ENCODE measurements around the gene SLC26A1.

Gene SLC26A1

DNA sequence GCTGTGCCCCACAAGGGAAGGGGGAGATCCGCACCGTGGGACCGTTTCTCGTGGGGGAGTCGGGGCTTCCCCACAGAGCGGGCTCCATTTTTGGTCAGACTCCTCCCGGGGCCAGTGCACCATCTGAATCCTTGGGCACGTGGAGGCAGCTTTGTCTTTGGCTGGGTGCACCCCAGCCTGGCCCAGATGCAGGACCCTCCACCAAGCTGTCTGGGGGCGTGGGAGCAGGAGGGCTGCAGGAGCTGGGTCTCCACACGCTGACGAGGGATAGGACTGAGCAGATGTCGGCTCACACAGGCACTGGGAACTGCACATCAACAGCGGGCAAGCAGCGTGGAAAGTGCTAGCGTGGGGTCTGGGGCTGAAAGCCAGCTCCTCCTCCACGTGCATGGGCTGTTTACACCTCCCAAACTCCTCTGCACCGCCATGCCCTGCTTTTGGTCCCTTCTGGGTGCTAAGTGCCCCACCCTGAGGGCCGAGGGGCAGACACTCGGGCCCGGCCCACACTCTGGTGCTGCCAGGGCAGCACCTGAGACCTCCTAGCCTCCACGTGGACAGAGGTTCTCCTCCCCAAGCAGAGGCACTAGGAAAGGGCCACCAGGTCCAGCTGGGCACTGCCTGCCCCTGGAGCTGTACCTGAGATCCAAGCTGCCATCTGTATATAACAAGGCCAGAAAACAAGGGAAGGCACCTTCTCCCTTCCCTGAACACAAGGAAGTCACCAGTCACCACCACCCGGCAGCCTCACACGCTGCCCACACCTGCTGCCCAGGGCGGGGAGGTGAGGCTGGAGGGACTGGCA, 33.7 kb downstream of the SLC26A1 start:
- DNase-seq (ENCODE audit: low read depth) = no peak
- H3K4me3 ChIP-seq (ENCODE audit: low read depth, low read length) = no peak overlapping the region

DNA sequence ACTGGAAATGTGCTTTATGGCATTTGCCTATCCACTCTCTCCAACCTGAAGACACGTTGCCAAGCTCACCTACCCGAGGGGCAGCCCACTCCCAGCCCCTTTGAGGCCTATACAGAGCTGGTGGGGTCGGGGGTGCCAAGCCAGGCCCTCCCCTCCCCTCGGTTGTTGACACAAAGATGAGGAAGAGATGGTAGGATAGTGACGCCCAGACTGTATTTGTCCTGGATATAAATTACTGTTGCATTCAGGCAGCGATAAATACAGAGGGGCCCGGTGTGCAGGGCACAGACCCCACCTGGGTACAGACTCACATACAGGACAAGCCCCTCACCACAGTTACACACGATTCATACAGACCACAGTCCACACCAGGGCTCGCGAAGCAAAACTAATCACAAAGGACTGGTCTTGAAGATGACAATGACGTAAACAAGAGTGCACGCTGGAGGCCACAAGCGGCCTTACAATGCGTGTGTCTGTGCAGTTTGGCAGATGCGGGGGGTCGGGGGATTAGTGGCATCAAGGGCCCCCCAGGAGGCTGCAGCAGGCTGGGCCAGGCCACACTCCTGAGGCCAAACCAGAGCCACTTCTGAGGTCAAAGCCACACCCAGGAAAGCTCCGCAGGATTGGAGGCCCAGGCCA, 34.4 kb downstream of the SLC26A1 start:
- no peak overlapping the region for H3K4me3 ChIP-seq (ENCODE audit: low read depth, low read length)
- DNase-seq (ENCODE audit: low read depth) = no peak

DNA sequence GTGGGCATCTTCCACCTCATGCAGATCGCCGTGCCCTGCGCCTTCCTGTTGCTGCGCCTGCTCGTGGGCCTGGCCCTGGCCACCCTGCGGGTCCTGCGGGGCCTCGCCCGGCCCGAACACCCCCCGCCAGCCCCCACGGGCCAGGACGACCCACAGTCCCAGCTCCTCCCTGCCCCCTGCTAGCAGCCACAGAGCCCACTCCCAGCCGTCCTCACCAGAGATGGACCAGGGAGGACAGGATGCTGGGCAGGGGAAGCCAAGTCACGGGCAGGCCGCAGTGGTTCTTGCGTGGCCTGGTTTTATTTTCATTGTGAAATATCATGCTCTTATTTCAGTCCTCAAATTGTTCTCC, 34.9 kb downstream of the SLC26A1 start:
- H3K4me3 ChIP-seq (ENCODE audit: low read depth, low read length) = no peak overlapping the region
- DNase-seq (ENCODE audit: low read depth) = no peak

DNA sequence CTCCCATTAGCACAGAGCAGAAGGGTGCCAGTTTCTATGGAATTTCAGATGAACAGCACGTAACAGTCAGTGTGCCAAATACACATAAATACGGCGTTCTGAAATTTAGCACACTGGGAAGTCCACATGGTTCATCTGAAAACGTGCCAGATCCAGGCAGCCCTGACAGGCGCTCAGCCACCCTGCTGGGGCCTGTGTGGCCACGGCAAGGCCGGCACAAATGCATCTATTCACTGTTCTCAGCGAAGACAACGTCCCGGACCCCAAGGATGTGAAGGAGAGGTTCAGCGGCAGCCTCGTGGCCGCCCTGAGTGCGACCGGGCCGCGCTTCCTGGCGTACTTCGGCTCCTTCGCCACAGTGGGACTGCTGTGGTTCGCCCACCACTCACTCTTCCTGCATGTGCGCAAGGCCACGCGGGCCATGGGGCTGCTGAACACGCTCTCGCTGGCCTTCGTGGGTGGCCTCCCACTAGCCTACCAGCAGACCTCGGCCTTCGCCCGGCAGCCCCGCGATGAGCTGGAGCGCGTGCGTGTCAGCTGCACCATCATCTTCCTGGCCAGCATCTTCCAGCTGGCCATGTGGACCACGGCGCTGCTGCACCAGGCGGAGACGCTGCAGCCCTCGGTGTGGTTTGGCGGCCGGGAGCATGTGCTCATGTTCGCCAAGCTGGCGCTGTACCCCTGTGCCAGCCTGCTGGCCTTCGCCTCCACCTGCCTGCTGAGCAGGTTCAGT, 35.5 kb downstream of the SLC26A1 start:
- no peak overlapping the region for H3K4me3 ChIP-seq (ENCODE audit: low read depth, low read length)
- DNase-seq (ENCODE audit: low read depth) = no peak

DNA sequence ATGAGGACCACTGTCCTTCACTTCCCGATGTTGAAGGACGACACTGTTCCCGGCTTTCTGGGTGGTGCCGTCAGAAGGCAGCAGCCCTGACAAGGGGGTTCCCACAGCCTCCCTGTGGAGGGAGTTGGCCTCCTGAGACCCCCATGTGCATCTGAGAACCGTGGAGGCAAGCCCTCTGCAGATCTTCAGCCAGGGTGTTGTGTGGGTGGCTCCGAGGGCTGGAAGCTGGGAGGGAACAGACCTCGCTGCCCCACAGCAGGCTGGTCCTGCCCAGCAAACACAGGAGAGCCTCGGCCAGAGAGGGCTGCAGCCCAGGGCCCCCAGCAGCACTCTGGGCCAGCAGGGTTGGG, 36.0 kb downstream of the SLC26A1 start:
- DNase-seq (ENCODE audit: low read depth) = no peak
- H3K4me3 ChIP-seq (ENCODE audit: low read depth, low read length) = no peak overlapping the region

DNA sequence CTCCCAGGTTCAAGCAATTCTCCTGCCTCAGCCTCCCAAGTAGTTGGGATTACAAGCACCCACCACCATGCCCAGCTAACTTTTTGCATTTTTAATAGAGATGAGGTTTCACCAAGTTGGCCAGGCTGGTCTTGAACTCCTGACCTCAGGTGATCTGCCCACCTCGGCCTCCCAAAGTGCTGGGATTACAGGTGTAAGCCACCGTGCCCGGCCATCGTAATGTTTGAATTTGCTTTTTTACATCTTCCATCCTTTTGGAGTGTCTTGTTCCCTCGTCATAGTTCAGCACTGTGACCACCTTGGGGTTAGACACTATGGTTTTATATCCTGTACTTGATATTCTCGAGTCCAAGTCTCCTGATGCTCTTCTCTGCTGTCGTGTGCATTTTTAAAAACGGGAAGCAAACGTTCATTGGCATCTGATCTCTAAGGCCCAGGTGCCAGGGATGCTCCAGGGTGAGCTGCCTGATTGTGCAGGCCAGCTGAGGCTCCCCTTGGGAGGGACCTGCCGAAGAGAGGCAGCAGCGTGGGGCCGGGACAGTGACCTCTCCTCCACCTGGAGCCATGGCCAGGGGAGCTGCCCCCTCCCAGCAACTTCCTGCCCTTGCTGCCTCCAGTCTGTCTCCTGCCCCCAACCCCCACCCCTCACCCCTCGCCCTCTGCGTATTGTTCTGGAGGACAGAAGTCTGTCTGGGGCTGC, 36.5 kb downstream of the SLC26A1 start:
- no peak for DNase-seq (ENCODE audit: low read depth)
- no peak overlapping the region for H3K4me3 ChIP-seq (ENCODE audit: low read depth, low read length)

DNA sequence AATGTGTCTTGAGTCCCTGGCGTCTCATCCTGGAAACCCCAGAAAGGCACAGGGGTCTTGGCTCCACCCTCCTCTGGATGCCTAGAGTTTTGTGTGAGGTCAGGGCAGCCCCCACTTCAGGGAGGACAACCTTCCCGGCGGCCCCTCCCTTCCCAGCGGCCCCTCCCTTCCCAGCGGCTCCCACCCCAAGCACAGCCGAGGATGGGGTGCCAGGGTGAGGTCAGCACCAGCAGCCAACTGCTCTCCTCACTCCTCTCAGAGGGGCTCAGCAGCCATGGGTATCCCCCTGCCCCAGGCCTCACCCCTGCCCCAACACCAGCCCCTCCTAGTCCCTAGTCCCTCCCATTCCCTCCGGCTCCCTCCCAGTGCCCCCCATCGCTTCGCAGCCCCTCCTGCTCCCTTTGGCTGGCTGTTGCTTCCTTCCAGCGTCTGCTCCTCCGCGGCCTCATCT, 37.2 kb downstream of the SLC26A1 start:
- no peak for DNase-seq (ENCODE audit: low read depth)
- H3K4me3 ChIP-seq (ENCODE audit: low read depth, low read length) = no peak overlapping the region

DNA sequence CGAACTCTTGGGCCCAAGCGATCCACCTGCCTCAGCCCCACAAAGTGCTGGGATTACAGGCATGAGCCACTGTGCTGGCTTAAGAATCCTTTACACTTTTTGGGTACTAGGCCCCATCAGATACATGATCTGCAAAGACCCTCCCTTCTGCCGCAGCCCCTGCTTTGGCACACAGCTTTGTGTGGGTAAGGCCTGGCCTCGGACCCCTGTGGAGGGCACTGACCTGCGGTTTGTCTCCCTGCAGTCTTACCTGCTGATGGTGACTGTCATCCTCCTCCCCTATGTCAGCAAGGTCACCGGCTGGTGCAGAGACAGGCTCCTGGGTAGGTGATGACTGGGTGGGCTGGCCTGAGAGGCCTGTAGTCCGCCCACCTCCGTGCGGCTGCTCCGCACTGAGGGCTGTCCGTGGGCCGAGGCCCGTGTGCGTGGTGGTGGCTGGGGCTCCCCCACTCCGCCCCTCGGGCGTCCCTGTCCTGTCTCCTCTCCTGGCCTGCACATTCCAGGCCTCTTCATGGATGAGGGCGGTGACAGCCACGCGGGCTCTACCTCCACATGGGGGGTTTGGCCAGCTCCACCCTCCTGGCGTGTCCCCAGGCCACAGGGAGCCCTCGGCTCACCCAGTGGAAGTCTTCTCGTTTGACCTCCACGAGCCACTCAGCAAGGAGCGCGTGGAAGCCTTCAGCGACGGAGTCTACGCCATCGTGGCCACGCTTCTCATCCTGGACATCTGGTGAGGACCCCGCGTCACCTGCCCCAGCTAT, 37.9 kb downstream of the SLC26A1 start:
- DNase-seq (ENCODE audit: low read depth) = no peak
- H3K4me3 ChIP-seq (ENCODE audit: low read depth, low read length) = no peak overlapping the region

DNA sequence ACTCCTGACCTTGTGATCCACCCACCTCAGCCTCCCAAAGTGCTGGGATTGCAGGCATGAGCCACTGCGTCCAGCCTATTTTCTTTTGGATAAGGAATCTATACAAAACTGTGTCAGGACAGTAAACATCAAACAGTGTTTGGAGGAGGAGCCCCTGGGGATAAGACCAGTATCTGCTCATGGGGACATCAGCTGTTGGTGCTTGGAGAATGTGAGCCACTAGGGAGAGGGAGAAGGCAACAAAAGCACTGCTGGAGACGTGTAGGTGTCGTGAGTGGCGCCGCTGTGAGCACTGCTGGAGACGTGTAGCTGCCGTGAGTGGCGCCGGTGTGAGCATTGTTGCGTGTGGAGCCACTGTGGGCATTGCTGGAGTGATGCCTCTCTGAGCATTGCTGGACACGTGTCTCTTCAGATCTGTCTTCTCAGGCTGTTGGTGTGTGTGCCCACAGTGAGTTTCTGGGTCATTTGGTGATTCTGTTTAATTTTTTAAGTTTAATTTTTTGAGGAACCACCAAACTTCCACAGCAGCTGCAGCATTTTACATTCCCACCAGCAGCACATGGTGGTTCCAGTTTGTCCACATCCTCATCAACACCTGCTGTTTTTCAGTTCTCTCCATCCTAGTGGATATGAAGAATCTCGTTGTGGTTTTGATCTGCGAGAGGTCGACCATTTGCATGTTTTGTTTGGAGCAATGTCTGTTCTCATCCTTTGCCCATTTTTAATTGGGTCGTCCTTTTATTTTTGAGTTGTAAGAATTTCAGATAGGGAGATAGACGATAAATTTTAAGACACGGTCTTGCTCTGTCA, 38.8 kb downstream of the SLC26A1 start:
- no peak for DNase-seq (ENCODE audit: low read depth)
- H3K4me3 ChIP-seq (ENCODE audit: low read depth, low read length) = no peak overlapping the region

DNA sequence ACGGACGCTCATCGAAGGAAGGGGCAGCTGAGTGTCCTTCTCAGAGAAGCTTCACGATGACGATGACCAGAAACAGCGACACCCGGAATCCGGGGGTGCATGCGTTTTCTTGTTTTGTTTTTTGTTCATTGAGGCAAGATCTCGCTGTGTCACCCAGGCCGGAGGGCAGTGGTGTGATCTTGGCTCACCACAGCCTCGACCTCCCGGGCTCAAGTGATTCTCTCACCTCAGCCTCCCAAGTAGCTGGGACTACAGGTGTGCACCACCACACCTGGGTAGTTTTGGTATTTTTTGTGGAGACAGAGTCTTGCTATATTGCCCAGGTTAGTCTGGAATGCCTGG, 39.7 kb downstream of the SLC26A1 start:
- no peak overlapping the region for H3K4me3 ChIP-seq (ENCODE audit: low read depth, low read length)
- DNase-seq (ENCODE audit: low read depth) = no peak

DNA sequence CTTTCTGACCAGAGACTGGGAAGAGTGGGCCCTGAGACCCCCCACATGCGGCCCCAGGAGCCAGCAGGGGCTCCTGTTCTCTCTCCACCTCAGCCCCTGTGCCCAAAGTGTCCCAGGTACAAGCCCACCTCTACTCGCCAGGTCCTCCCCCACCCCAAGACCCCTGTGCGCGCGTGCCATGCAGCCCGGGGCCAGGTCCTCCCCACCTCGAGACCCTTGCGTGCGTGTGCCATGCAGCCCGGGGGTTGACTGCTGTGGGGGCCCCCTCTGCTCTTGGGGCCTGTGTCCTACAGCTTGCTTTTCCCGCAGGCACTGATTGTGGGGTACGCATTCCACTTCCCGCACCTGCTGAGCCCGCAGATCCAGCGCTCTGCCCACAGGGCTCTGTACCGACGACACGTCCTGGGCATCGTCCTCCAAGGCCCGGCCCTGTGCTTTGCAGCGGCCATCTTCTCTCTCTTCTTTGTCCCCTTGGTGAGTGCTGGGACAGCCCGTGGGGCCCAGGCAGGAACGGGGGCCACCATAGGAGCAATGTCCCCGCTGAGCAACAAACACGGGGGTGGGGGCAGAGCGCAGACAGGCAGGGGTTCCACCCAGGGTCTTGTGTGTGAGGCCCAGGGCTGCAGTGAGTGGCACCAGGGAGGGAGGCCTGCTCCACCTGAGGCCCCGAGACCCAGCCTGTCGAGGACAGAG, 40.2 kb downstream of the SLC26A1 start:
- DNase-seq (ENCODE audit: low read depth) = no peak
- H3K4me3 ChIP-seq (ENCODE audit: low read depth, low read length) = no peak overlapping the region

DNA sequence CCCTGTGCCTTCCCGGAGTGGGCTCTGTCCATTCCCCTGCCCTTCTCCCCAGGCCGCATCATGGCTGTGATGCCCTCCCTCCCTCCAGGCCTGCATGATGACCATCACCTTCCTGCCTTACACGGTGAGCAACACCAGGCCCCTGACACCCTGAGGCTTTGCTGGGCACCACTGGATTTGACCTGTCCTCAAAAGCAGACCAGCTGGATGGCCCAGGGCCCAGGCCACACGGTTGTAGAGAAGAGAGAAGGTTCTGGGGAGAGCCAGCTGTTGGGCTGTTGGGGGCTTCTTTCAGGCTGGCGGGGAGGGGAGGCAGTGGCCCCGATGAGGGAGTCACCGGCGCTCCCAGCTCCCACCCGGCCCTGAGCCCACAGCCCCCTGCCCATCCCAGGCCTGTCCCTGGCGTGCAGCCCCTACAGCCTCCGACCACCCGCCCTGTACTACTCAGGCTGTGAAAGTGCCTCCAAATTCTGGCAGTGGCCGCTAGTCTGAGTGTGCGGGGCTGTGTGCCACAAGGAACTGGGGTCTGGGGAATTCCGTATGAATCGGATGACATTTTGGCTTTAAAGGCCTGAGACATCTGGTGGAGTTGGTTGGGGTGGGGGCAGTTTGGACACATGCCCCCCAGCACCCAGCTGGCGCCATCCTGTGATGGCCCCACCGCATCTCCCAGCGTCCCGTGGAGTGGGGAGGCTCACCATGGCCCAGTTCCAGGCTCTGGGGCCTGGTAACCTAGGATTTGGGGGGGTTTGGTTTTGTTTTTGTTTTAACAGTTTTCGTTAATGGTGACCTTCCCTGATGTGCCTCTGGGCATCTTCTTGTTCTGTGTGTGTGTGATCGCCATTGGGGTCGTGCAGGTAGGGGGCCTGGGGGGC, 41.4 kb downstream of the SLC26A1 start:
- no peak for DNase-seq (ENCODE audit: low read depth)
- no peak overlapping the region for H3K4me3 ChIP-seq (ENCODE audit: low read depth, low read length)

DNA sequence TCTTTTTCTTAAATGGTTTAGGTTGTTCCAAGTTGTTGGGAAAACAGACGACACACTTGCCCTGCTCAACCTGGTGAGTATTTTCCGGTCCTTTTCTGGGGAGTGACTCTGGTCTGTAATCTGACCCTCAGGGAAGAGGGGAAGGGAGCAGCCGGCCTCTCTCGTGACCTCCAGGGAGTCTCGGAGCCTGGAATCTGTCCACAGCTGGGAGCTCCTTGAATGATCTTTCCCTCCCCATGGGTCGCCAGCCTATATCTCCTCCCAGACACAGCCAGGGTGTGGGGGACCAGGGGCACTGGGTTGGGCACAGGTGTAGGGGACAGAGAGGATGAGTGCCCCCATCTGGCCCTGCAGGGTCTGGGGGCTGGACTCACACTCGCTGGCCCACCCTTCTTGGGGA, 42.0 kb downstream of the SLC26A1 start:
- DNase-seq (ENCODE audit: low read depth) = no peak
- no peak overlapping the region for H3K4me3 ChIP-seq (ENCODE audit: low read depth, low read length)

DNA sequence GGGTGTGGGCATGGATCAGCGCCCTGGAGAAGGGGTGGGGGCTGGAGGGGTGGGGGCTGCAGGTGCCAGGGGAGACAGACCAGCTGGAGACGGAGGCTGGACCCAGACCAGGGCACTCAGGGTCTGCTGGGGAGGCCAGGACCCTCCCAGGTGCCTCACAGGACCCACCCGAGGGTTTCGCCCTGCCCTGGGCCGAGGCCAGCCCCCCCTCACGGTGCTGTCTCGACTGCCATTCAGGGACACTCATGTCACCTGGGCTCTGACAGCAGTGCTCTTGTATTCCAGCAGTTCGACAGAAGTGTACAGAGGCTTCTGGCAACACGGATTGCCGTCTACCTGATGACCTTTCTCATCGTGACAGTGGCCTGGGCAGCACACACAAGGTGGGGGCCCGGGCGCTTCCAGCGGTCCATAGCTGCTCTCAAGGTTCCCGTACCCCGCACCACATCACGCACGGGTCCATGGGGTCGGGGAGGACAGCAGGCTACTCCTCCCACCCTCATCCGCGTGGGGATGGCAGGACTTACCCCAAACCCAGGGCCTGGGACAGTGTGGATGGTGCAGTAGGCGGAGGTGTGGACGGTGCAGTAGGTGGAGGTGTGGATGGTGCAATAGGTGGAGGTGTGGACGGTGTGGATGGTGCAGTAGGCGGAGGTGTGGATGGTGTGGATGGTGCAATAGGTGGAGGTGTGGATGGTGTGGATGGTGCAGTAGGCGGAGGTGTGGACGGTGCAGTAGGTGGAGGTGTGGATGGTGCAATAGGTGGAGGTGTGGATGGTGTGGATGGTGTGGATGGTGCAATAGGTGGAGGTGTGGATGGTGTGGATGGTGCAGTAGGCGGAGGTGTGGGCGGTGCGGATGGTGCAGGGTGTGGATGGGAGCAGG, 42.8 kb downstream of the SLC26A1 start:
- no peak for DNase-seq (ENCODE audit: low read depth)

DNA sequence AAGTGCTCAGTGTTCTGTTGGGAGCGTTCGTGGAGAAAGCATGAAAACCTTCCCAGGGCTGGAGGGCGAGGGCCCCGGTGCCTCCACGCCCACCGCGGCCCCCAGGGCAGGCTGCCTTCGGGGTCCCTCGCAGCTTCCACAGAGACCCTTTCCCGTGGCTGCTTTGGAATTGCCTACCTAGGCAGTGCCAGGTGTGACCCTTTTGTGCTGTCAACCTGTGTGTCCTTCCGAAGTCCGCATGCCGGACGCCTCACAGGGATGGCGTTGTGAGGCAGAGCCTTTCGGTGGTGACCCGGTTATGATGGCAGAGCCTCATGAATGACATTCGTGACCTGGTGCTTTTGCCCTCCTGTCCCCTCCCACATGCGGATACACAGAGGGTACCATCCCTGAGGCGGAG, 43.5 kb downstream of the SLC26A1 start:
- no peak for DNase-seq (ENCODE audit: low read depth)
- H3K4me3 ChIP-seq (ENCODE audit: low read depth, low read length) = no peak overlapping the region

More for the DNA sequence above, 42.8 kb downstream of the SLC26A1 start:
- no peak overlapping the region for H3K4me3 ChIP-seq (ENCODE audit: low read depth, low read length)

DNA sequence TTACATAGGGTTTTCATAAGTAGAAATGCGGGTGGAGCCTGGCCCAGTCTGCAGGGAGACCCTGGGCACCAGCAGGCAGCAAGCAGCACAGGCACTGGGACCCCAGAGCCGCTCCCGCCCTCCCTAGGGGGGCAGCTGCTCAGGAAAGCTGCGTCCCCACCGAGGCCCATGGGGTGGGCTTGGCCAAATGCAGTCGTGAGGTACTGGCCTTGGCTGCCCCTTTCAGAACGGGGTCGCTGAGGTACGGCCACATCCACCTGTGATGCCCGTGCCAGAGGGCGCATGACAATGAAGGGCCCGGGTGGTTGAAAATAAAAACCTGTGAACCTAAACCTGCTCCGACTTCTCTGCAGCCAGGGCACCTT, 44.3 kb downstream of the SLC26A1 start:
- no peak for DNase-seq (ENCODE audit: low read depth)
- no peak overlapping the region for H3K4me3 ChIP-seq (ENCODE audit: low read depth, low read length)
